ENCODE measurements around the gene FRMD3.

The FRMD3 gene

DNA sequence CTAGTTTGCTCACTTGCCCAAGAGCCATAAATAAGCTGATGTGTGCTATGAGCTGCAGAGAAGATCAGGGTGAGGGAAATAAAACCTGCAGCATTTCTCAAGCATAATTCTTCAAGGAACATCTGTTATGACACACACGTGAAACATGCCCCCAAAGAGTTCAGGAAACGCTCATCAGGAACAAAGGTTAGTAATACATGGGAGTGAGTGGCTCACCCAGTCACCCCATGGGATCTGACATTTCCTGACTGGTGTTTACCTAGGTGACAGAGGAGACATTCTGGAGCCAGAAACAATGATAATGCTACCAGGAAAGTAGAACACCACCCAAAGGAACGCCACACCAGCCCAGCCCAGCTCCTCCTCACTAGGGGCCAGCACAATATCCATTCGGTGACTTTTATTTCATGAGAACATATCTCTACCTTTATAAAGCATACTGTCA is 66.0 kb downstream of the FRMD3 start:
- no peak for DNase-seq

DNA sequence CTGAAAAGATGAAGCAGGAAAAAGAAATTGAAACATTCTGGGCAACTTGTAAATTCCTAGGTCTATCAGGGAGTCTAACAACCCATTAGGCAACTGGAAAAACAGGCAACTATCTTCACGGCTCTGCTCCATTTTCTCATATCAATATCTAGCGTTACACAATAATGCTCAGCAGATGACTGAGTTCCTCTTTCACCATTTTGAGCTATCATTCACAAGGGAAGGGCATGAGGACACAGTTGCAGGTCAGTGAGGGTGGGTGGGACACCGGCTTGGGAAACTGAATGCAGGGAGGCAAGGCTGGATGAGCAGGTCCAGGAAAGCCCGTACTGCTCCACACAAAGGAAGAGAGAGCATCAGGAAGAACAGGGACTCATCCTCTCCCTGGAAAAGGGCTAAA is 67.0 kb downstream of the FRMD3 start:
- no peak for DNase-seq

DNA sequence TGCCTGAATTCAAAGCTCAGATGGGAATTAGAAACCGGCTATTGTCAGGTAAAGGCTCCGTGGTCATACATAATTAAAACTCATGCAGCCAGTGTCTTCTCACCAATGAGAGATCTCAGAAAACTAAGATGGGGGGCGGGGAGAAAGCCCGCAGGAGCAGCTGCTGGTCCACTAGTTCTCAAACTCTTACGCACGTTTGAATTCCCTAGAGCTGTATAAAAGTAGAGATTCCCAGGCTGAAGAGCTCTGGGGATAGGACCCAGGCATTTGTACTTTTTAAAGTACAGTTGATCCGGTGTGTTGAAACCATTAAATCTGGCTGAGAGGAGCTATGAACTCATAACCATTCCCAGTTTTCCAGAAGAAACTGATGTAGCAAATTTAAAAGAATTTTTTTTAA is 68.5 kb downstream of the FRMD3 start:
- no peak for DNase-seq

DNA sequence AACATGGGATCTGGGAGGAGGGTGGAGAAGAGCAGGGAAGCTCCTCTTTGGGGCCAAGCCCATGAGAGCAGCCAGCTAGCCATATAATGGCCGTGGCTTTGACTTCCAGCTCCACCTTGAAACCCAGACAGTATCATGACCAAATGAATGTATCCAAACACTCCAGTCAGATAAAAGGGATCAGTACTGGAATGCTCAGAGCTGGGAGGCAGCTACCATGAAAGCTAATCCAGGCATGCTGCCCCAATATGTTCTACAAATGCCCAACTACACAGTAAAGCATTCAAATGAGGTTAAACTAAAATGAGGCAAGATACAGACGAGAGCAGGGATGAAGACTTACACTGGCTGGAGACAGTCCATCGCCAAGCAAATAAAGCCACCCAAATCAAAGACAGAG is 69.4 kb downstream of the FRMD3 start:
- DNase-seq = no peak

DNA sequence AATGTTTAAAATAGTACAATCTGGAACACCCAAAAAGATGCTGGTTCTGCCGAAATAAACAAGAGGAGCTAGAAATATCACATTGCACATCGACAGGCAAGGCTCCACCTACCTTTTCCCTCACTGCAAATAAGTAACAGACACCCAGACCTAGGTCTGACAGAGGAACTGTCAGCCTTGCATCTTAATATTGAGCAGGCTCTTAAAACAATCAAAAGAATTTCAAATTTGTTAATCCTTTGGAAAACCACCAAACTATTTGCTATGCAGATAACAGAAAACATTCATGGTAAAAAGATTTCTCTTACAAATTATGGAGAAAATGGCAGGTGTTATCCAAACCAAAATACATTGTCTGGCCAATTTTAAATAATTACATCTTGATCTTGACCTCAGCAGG is 71.3 kb downstream of the FRMD3 start:
- no peak for DNase-seq

DNA sequence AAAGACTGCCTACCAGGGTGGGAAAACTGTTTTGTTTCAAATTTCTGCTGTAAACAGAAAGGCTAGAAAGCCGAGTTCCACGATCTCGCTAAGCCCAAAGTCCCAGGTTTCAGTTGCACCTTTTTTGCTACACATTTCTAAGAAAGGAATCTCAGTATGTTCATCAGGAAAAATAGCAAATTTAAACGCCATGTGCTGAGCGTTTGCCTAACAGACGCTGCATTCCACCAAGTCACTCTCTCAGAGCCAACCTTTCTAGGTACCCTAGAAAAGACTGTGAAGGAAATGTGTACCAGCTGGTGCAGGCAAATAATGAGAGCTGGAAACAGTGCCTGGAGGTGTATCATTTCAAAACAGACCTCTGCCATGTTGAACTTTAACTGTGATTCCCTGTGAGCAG is 71.8 kb downstream of the FRMD3 start:
- no peak for DNase-seq

DNA sequence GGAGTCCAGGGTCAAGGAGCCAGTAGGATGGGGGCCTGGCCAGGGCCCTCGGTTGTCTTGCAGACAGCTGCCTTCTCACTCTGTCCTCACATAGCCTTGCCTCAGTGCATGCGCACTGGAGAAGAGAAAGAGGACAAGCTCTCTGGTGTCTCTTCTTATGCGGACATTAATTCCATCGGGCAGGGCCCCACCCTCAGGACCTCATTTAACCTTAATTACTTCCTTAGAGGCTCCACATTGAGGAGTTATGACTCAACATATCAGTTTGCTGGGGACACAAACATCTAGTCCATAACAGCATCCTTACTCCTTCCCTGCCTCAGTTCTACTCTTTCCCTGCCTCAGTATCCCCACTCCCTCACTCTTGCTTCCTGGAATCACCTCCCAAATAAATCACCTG is 78.4 kb downstream of the FRMD3 start:
- DNase-seq = no peak

DNA sequence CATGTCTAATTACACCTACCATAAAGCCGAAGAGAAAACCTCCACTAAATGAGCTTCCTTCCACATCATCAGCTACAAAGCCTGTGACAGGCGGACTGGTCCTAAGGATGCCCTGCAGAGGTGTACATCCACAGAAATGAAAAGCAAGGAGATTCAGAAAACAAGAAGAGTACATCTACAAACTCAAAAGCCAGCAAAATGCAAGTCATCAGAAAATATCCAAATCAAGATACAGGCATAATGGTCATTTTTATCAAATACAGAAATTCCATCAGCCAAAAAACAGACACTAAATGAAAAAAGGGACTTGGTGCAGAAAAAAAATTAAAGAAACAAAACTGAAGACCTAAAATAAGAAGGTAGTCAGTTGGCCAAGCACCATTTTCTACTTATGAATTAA is 79.7 kb downstream of the FRMD3 start:
- no peak for DNase-seq

DNA sequence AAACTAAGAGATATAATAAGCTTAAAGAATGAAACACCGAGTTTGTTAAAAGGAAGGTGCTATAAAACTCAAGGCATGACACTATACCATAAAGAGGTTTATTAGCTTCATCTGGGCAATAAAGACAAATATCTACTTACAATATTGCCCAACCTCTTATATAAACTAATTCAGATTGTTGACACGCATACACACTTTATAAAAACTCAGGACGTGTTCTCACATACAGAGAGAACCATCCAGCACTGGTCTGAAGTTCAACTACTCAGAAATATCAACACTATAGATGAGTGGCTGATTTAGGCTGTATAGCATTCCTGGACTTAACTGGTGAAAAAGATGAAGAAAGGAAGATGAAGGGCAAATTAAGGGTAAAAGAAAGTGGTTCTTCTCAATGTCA is 81.2 kb downstream of the FRMD3 start:
- DNase-seq = no peak

DNA sequence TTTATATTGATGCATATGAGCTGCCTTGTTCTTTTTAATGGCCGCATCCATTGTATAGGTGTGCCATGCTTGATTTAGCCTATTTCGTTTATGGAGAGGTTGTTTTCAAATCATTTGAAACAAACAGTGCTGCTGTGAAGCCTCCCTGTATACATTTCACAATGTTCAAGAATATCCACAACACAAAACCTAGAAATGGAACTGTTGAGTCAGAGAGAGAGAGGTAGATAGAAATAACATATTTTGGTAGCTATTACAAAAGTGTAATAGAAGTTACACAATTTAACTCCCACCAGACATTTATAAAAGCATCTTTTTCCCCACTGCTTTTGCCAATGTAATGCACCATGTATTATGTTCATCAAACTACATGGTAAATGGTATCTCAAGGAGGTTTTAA is 82.0 kb downstream of the FRMD3 start:
- DNase-seq = no peak

DNA sequence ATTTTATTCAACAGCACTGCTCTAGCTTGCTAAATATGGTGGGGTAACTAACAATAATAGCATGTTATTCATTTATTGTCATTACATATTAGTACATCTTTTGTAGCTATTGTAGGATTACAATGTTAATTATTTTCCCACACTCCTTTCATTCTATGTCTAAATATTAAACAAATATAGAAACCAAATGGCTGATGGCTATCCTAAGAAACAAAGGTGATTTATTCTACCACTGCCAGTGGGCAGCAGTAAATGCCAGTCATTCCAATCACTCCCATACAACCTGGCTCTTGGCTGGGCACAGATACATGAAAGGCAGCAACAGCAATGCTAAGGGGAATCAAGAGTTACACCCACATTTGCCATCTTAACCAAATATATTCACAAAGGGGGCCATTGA is 84.1 kb downstream of the FRMD3 start:
- DNase-seq = no peak

DNA sequence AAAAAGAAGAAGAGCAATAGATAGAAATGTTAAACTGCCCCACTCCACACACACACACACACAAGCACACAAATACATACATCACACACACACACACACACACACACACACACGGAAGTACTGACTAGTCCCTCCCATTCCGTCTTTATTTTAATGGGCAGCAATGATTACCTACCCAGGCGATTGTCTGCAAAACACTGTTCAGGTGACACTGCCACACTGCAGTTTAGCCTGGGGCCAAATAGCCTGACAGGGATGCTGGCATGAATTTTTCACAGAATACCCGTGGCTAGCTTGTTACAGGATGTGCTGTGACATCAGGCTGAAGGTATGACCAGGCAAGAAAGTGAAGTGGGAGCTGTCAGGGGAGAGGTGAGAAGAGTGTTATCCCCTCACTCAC is 86.9 kb downstream of the FRMD3 start:
- no peak for DNase-seq

DNA sequence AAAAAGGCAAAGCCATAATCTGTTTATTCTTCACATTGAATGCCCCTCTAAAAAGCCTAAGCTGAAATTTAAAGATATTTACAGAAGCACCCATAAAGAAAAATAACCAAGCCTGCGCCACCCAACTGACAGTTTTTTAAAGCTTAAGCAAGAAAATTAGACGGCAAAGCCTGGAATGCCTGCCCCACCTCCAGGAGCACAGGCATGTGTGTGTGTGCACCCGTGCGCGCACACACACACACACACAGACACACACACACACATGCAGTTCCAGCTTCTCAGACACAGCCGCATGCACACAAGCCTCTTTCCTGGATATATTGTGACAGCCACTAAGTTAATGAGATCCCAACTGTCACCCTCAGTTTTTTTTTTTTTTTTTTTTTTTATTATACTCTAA is 88.2 kb downstream of the FRMD3 start:
- DNase-seq = no peak

DNA sequence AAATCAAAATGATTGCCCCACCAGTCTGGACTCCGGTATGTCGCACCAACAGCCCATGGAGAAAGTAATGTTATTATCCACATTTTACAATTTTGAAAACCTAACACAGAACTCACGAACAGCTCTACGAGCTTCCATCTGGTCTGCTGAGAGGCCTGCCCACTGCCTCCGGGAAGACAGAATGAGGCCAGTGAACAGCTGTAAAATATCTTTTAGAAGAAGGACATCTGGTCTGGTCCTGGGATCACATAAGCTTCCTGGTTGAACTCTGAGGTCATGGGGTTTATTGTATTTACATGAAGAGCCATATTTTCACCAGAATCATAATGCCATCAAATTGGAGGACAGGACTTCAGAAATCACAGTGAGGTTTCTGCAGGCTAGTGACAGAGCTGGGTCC is 89.0 kb downstream of the FRMD3 start:
- no peak for DNase-seq

DNA sequence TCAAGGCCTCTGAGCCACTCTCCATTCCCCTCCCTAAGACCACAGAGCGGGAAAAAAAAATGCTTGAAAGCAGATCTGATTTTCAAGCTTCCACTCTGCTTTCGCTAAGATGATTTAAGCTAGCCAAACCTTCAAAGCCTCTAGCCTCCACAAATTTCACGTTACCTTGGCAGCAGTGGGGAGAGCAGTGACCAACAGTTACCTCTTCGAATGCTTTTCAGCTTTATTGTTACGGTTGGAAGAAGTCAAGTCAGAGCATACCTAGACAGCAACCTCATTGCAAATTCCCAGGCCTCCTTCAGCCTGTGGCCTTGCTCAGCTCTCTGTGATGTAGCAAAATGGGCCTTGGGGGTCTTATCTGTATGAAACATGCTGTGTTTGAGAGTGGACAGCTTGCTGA is 89.6 kb downstream of the FRMD3 start:
- DNase-seq = no peak

DNA sequence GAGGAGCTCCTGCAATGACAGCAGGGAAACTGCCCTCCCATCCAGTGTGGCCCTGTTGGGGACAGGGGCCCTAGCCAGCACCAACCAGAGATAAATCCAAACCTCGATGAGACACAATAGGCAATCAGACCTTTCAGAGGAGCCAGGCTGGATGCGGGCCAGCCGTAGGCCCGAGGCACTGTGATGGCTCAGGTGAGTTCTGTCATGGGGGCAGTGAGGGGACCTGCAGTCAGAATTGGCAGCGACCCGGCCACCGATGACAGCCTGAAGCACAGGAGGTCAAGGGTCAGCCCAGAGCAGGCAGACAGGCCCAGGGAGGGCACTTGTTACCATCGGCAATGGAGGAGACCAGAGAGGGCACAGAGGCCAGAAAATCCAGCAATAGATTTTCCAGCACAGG is 90.8 kb downstream of the FRMD3 start:
- no peak for DNase-seq

DNA sequence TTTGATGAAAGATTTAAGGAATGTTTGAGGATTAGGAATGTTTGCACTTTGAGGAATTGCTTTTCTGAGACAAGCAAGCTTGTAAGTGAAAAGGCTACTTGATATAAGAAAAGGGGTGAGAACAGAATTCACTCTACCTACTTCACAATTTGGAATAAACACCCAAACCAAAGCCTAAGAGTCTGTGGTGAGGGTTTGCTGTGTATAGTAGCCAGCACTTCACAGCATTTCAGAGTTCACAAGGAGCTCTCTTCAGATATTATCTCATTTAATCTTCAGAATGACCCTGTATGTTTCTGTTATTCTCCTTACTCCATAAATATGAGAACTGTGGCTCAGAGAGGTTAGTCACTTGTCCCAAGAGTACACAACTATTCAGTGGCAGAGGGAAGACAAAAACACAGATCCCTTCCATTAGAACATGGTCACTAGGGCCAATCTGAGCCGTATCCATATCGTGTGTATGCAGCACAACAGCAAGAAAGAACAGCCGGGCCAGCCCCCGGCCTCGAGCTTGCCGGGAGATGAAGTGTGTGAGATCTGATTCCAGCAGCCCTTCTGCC is 92.4 kb downstream of the FRMD3 start:
- DNase-seq = no peak

DNA sequence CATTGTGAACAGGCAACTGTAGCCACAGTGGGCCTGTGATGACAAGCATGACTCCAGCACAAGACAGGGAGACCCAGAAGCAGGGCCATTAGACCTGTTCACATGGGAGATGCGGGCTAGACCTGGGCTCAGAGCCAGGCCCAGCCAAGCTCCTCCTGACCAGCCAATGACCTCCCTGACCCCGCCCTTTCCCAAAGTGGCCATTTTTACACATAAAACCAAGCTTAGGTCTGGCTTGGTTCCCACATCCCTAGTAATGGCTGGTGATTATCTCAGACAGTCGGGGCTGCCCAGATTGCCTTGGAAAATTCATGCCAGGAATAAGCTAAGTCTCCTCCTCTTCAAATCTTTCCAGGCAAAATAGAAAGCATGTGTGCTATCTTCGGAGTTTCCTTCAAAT is 94.1 kb downstream of the FRMD3 start:
- DNase-seq = no peak

DNA sequence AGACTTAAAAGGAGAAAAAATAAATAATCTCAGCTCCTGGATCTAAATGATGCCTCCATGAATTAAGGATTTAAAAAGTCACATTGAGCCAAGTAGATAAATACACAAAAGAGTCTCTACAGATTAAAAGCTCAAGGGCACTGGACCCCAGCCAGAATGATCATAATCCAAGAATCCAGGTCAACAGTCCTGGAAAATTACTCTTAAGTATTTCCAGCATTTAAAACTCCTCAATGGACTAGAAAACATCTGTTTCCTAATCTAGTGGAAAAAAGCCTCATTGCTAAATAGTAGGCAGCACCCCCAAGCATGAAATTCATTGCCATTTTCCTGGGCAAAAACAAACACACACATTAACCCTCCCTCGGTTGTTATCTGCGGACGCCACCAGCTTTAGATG is 96.8 kb downstream of the FRMD3 start:
- DNase-seq = no peak

DNA sequence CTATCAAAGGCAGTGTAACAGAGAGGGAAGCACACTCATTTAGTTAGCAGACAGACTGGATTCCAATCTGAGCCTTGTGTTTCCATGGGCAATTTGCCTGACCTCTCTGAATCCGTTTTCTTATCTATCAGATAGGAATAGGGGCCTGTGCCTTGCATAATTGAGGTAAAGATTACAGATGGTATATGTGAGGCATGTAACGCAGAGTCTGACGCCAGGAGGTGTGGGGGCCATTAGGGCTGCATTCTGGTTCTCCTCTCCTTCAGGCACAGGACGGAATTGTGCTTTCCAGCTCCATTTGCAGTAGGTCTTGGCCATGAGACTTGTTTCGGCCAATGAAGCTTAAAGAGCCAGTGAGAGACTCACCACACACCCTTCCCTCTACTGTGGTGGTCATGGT is 97.6 kb downstream of the FRMD3 start:
- no peak for DNase-seq

DNA sequence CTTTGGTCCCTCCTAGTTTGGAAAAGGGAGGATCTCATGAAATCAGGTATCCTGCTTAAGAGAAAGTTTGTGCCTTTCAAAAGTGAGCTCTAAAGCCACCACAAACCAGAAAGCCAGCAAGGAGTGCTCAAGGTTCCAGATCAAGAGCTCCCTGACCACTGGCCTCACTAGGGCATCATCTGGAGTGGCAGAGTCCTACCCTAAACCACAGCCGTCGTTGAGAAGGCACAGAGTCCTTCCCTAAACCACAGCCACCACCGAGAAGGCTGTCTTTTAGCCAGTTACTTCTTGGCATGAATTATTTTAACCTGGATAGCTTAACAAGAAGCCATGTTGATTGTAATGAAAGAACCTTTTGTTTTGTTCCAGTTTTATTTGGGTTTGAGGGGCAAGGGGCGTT is 102.9 kb downstream of the FRMD3 start:
- DNase-seq = no peak

DNA sequence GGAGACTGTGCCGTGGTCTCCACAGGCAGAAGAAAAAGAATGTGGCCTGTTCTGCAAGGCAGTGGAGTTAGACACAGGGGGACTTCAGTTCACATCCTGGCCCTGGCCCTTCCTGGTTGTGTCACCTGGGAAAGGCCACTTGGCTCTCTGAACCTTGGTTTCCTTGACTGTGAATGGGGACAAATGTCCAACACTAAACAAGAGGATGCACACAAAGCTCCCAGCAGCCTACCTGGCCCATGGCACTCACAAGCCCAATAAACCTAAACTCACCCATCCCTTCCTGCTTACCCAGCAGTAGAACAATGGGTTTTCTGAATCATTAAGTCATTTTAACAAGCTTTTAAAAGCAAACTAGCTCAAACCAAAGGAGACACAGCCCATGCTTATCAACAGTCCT is 103.9 kb downstream of the FRMD3 start:
- DNase-seq = no peak

DNA sequence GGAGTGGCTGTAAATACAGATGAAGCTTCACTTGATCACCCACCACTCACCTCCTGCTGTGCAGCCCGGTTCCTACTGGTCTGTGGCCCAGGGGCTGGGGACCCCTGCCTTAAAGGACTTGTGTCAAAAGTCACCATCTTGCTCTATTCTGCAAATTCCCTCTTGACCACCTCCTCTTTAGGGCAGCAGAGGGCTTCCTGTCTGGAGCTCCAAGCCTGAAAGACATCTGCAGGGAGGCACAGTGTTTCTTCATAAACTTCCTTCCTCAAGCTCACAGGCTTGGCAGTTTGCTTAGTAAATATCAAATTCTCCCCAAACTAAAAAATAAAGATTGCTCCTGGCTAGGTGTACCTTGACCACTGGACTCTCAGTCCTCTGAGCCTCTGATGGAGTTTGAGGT is 104.4 kb downstream of the FRMD3 start:
- no peak for DNase-seq

DNA sequence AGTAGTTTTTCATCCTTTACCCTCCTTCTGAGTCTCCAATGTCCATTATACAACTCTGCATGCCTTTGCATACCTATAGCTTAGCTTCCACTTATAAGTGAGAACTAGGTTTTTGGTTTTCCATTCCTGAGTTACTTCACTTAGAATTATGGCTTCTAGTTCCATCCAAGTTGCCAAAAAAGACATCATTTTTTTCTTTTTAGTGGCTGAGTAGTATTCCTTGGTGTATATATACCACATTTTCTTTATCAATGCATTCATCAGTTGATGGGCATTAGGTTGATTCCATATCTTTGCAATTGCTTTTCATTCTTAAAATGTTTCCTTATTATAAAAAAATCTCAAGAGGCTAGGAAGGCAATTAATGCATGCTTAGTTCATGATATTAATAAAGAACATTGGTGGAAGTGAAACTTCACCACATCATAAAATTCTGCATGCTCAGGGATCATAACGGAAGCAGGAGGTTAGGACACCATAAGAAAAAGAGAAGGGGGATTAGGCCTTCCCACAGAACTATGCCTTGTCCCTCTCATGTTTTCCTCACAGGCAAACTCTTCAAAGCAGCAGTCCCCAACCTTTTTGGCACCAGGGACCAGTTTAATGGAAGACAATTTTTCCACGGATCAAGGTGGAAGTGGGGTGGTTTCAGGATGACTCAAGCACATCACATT is 105.2 kb downstream of the FRMD3 start:
- no peak for DNase-seq

DNA sequence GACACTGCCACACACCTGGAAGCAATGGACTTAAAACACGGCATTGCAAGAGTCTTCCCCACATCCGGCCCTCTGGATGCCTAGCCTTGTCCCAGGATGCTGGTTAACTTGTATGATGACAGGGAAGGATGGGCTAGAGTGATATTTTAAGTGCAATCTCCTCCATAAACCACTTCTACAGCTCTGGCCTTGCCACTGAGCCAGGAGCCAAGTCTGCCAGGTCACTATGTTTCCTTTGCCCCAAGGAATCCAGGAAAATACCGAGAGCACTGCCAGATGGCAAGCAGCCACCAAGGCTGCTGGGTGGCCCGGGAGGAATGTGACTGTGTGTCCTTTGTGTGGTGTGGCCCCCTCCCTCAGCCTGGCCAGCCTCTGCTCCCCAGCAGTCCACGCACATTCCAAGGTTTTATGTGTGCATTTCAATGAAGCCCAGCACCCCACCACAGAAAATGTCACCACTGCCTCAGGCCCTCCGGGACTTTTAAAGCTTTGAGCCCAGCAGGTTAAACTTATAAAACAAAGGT is 106.0 kb downstream of the FRMD3 start:
- no peak for DNase-seq
